Activated T-cell treated with anti-CD3 and anti-CD28 coated beads, Interleukin-2, amount 50 U/mL, for 1 hour (primary cell): ENCODE data around the gene ATP6V0D1.
A peak's percentile ranks its signal among the peaks of the same experiment; 100 is the strongest.
"Not testable (repeated sequence)": the region's sequence is repeated elsewhere in the genome, so short reads cannot be mapped to it uniquely, and the experiment has no call there.

Experiments used
- DNase-seq: peaks from one replicate; pipeline ENCODE4 v3.0.0-alpha.2; 2020

ATP6V0D1 gene

DNA sequence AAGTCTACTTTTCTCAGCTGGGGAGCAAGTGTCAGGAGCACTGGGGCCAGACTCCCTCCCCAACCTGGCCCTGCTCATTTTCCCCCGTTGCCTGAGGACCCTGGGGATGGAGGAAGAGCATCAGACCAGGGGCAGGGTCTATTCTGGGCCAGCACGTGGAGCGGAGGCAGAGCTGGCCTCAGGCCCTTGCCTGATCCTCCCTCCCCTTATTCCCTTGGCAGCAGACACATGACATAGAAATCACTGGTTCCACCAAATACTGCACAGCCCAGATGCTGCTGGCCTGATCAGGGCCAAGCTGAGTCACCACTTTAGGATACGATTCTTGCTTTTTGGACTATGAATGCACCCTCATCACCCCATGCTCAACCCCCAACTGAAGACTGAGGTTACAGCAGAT is 18.1 kb upstream of the ATP6V0D1 start:
- DNase-seq, result no peak

DNA sequence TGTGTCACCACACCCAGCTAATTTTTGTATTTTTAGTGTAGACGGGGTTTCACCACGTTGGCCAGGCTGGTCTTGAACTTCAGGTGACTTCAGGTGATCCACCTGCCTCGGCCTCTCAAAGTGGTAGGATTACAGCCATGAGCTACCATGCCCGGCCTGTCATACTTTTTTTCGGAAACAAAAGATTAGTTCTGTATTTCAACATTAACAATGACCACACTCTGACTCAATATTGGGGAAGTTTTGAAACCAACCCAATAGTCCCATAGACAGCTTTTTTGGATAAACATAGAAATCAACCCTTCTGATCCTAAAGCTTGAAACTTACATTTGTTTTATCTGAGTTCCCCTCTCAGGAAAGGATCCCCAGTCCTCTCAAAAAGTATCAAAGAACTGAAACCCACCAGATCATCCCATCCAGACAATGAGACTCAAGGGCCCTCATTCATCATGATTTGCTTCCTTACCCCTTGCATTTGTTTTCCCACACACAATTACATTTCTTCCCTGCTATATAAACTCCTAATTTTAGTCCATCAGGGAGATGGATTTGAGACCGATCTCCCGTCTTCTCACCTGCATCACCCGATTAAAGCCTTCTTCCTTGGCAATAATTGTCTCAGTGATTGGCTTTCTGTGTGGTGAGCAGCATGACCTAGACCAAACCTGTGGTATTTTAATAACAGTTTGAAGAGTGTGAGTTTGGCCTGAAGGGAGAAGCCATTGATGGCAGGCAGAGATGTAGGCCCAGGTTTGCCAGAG is 9.6 kb upstream of the ATP6V0D1 start:
- DNase-seq, result no peak

GRCh38 chr16:67489401-67490083 is 8.6 kb upstream of the ATP6V0D1 start:
- DNase-seq, result no peak

DNA sequence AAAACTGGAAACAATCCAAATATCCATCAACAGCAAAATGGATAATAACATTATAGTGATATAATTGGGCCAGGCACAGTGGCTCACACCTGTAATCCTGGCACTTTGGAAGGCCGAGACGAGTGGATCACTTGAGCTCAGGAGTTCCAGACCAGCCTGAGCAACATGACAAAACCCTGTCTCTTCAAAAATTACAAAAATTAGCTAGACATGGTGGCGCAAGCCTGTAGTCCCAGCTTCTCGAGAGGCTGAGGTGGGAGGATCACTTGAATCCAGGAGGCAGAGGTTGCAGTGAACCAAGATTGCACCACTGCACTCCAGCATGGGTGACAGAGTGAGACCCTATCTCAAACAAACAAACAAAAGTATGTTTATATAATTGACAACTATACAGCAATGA is 6.6 kb upstream of the ATP6V0D1 start:
- not testable (repeated sequence) for DNase-seq

- no peak for DNase-seq
Observed at GRCh38 chr16:67486805-67487204, 5.8 kb upstream of the ATP6V0D1 start.

DNA sequence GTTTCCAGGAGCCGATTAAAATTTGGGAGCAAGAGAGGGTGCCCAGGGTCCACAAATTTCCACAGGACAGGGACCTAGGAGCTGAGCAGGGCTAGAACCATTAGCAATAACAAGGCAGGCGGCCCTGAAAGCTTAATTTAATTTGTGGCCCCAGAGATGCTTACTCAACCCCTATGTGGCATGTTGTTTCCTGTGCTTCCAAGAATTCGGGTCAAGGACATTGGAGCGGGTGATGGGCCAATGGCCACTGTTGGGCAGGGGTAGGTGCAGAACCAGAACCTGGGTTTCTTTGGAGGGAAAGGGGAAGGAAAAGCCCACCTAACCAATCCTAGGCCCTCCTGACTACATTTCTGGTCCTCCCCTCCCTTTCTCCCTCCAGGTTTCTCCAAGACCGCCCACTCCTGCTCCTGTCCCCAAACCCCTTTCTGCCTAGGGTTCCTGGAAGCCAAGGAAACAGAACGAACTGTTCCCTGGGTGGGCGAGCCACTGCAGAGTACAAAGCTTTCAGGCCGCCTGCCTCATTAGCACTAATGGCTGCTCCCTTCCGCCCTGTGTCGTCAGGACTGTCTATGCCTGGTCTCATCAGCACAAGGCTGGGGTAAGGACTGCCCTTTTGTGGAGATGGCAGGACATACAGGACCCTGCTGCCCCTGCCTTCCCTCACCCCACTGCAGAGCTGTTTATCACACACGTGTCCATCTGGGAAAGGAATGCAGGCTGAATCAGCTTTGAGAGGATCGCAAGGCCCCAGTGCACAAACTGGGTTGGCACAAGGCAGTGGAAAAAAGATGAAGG is 3.0 kb upstream of the ATP6V0D1 start:
- DNase-seq, result no peak

- DNase-seq, result no peak
Observed at GRCh38 chr16:67483150-67483549, 2.2 kb upstream of the ATP6V0D1 start, which contains the start of gene AGRP. AGRP (minus strand) TSS chr16:67483547; CDS start chr16:67483398, 149 bp downstream.

DNA sequence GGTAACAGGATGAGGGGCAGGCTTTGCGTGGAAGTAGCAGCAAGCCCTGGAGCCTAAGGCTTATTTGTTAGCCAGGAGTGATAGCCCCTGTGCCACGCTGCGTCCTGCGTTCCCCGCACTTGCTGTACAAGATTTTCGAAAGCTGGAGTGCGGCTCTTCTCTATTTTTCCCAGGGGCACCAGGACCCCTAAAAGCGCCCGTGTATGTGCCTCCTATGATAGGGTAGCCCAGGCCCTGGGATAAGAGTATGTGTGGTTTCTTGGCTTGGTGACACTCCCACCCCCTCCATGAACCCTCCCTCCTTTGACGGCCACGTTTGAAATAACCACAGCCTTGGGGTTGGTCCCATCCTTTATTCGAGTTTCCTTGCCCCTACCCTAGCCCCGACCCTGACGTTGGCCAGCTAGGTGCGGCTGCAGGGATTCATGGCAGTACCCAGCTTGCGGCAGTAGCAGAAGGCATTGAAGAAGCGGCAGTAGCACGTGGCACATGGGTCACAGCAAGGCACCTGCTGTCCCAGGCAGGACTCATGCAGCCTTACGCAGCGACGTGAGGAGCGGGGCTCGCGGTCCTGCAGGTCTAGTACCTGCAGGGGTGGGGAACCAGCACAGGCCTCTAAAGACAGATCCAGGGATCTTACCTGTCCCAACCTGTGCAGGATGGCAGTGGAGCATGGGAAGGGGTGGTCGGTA is 1.4 kb upstream of the ATP6V0D1 start:
- DNase-seq, result no peak

GRCh38 chr16:67481561-67482232 is 740 bp upstream of the ATP6V0D1 start:
- peak; percentile 29 for DNase-seq

- no peak for DNase-seq
Observed at GRCh38 chr16:67477960-67478554, 2.9 kb downstream of the ATP6V0D1 start.

GRCh38 chr16:67474551-67475455 is 6.2 kb downstream of the ATP6V0D1 start:
- no peak for DNase-seq

GRCh38 chr16:67471758-67472384 is 9.1 kb downstream of the ATP6V0D1 start:
- DNase-seq, result no peak

- DNase-seq, result no peak
Observed at GRCh38 chr16:67470359-67470758, 10.6 kb downstream of the ATP6V0D1 start.

DNA sequence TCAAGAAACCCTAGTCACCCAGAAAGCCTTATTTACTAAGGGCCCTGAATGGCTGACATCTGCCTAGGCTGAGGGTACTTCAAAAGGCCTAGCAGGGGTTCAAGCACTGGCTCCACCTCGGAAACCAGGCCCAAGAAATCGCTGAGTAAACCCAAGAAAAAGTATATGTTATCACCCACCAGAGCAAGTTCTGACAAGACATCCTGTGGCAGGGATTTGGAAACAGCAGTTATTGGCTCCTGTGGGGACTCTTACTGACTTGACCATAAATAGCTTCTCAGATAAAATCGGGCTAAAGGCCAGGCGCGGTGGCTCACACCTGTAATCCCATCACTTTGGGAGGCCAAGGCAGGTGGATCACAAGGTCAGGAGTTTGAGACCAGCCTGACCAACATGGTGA is 12.2 kb downstream of the ATP6V0D1 start:
- no peak for DNase-seq

DNA sequence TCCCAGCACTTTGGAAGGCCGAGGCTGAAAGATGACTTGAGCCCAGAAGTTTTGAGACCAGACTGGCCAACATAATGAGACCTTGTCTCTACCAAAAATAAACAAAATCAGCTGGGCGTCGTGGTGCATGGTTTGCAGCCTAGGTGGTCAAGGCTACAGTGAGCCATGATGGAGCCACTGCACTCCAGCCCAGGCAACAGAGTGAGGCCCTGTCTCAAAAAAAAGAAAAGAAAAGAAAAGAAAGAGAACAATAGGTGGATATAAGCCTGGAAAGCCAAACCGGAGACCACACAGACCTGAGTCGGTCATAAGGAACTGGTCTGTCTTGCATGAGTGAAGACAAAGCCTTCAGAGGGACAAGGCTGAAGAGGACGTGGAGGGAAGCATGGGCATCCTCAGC is 14.4 kb downstream of the ATP6V0D1 start:
- no peak for DNase-seq

GRCh38 chr16:67464565-67464964 is 16.4 kb downstream of the ATP6V0D1 start:
- no peak for DNase-seq

DNA sequence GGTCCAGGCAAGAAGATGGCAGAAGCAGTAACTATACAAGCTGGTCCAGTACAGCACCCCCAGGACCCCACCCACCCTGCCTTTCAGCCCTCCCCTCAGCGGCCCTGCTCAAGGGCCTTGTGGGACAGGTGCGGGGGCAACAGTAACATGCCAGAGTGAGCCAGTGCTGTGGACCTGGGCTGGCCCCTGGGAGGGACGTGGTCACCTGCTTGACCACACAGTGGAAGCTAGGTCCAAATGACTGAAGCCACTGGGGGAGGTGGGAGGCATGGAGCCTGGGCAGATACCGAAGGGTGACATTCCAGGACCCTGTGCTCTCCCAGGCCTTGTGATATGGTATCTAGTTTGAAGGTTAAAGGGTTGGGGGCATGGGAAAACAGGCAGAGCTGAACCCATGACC is 17.3 kb downstream of the ATP6V0D1 start:
- no peak for DNase-seq

GRCh38 chr16:67463059-67463458 is 17.9 kb downstream of the ATP6V0D1 start:
- no peak for DNase-seq

DNA sequence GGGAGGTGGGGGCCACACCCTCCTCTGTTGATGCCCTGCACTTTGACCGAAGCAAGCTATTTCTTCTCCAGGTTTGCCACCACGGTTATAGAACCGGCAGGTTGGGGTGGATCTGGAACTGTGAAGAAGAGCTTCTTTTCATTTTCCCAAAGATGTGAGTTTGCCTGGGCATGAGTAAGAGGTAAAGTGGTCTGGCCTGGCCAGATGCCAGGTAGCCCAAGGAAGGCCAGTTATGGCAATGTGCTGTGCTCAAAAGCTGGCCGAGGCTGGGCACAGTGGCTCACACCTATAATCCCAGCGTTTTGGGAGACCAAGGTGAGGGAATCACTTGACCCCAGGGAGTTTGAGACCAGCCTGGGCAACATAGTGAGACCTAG is 18.7 kb downstream of the ATP6V0D1 start:
- no peak for DNase-seq

- no peak for DNase-seq
Observed at GRCh38 chr16:67461600-67462278, 19.2 kb downstream of the ATP6V0D1 start.
